Activated CD4-positive, alpha-beta T cell treated with anti-CD3 and anti-CD28 coated beads for 48 hours (primary cell): ENCODE measurements around the gene HRK.
A peak's percentile ranks its signal among the peaks of the same experiment; 100 is the strongest.

ENCODE experiments used
- DNase-seq: peaks from one replicate; pipeline ENCODE4 v3.0.0-alpha.2; 2020

The HRK gene

GRCh38 chr12:116897476-116897875, 16.2 kb upstream of the HRK start:
- no peak for DNase-seq

DNA sequence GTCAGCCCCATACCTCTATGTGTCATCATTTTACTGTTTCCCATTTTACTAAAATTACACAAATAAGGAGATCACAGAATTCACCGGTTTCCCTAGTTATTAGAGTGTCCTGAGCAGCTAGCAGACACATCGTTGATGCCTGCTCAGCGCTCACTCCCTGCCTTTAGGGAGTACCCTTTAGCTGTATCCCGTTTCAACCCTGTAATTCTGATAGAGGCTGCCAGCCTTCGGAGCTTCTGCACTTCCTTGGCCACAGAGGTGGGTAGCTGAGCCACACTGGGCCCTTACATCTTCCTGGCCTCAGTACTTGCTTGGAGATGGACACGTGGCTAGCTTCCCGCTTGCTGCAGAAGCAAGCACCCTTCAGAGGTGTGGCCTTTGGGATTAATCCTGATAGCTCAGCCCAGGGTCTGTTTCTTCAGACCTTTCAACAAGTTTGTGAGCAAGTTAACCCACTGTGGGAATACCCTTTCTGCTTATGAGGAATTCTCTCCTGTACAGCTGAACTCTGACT, 15.2 kb upstream of the HRK start:
- no peak for DNase-seq

GRCh38 chr12:116894913-116895312, 13.7 kb upstream of the HRK start:
- no peak for DNase-seq

GRCh38 chr12:116892349-116893140, 11.3 kb upstream of the HRK start:
- DNase-seq: no peak

- no peak for DNase-seq
Measured at GRCh38 chr12:116891019-116891418, 9.8 kb upstream of the HRK start.

- no peak for DNase-seq
Measured at GRCh38 chr12:116890330-116890729, 9.1 kb upstream of the HRK start.

DNA sequence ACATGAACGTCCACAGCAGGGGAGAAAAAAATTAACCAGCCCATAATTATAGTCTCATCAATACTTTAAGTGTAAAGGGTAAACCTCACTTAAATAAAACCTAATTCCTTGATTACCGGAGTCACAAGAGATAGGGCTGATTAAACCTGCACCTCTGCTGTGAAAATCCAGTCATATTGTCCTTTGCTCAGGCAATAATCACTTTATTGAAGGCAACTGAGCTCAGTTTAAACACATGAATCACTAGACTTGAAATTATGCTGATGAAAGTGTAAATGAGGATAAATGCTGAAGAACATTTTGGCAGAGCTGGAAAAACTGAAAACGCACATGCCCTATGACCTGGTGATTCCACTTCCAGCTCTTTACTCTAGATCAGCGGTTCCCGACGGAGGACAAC, 6.7 kb upstream of the HRK start:
- DNase-seq: no peak

DNA sequence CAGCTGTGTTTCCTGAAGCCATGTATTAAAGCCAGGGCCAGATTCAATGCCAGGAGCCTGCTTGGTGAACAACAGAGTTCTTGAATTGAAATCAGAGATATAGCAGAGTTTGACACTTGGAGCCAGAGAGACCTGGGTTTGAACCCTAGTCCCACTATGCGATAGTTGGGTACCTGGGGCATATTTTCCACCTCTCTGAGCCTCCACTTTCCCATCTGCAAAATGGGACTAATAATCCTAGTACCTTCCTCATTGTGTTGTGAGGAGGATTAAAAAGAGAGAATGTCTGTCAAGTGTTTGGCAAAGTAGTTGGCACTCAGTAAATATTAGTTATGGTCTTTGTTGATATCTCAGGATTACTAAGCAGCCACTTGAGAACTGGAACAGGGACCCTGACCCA, 6.0 kb upstream of the HRK start:
- no peak for DNase-seq

- no peak for DNase-seq
Measured at GRCh38 chr12:116885491-116885890, 4.2 kb upstream of the HRK start.

DNA sequence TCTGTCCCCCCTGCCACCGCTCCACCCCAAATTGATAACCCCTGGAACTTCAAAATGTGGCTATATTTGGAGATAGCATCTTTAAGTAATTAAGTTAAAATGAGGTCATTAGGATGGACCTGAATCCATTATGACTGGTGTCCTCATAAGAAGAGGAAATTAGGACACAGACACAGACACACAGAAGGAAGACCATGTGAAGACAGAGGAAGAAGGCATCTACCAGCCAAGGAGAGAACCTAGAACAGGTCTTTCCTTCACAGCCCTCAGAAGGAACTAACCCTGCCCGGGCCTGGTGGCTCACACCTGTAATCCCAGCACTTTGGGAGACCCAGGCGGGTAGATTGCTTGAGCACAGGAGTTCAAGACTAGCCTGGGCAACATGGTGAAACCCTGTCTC, 3.6 kb upstream of the HRK start:
- no peak for DNase-seq

DNA sequence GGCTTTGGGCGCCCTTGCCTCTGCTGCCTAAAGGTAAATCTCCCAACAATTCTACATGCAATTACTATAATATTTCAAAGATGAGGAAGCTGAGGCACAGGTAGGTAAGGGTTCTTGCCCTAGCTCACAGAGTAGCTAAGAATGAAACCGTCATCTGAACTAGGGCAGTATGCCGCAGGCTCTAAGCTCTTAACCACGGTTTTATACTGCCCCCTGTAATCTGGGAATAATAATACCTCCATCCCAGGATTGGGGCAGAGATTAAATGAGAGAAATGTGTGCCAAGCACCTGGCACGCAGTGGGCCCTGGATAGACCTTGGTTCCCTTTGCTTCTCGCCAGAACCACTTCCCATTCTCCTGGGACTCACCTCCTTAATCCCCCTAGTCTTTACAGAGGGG, 1.5 kb upstream of the HRK start:
- DNase-seq: no peak

DNA sequence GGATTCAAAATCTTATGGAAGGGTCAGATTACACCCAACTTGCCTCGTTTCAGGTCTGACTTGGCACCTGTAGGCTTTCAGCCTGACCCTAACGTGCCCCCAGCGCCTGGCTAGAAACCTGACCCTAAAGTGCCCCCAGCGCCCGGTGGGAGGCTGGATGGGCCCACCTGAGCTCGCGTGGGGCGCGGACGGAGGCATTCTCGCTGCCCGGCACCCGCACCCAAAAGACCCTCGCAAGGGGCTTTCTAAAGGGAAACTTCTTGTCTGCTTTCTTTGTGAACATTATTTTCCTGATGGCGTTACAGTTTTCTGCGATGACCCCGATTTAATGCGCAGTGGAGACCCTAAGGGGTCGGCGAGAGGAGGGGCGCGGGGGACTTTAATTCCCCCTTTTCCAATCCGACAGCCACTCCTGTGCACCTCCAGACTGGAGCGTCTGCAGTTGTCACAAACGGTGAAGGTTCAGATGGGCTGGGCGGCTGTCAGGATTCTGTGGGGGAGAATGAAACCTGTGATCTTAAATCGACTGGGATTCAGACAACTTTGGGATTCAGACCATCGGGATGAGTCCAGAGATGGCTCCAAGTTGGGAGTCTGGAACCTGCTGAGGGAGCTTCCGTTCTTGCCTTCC, 751 bp upstream of the HRK start:
- no peak for DNase-seq

GRCh38 chr12:116880817-116881324, 370 bp downstream of the HRK start:
- DNase-seq: peak; percentile 47

GRCh38 chr12:116880213-116880816, 926 bp downstream of the HRK start:
- no peak for DNase-seq

DNA sequence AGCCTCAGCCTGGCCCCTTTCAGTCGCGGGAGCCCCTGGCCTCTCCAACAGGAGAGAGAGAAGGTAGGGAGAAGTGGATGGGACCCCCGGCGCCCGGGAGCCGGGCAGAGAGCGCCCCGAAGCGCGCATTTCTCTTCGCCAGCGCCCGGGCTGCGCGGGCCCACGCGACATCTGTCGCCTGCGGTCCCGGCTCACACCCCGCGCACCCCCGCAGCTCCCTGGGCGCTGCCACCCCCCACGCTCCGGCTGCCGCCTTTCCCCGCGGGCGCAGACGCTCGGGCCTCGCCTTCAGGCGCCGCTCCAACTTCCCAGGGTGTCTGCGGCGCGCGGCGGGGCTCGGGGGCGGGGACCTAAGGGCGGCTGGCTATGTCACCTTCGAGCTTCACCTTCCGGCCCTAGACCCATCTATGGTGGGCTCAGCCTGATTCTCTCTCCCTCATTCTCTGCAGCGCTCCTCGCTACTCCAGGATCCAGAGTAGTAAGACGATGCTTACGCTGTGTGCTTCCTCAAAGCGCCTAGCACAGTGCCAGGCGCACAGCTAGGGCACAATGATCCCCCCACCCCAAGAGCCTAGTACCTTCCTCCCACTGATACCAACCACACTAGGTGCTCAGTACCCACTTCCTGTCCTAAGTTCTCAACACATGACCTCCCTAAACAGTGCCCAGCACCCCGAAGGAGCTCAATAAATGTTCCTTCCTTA, 1.6 kb downstream of the HRK start:
- peak; percentile 19 for DNase-seq

DNA sequence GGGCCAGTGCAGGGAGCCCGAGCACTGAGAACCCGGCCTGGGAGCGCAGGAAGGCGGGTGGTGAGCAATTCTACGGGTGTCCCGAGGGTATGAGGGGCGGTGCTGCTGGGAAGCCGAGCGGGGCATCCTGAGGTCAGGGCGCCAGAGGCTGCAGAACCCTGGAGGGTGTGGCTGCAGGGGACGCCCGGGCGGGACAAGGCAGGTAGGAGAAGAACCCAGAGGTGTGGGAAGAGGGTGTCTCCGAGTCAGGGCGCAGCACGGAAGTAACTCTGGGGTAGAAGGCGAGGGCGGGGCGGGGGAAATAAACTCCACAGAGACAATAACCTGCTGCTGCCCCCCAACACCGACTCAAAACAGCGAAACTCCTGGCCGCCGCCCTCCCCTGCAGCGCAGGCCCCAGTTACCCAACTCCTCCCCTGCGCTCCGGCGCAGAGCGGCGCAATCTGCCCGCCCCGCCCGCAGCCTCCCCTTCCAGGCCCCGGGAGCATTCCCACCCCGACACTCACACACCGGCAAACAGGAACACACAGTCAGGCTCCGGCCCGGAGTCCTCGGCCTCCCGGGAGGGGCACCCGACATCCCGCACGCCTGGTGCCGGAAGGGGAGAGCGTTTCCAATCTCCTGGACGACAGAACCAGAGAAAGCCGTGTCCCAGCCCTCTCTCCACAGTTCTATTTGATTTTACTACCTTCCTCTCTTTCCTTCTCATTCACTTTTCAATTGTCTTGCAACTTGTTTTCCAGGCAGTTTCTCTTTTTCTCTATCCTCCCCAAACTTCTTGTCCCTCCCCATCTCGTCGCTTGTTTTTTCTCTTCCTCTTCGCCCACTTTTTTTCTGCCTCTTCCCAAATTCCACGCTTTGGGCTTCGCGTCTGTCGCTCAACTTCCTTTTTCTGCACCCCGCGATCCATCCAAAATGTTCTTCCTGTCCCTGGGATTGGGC, 2.4 kb downstream of the HRK start:
- DNase-seq: peak; percentile 10

DNA sequence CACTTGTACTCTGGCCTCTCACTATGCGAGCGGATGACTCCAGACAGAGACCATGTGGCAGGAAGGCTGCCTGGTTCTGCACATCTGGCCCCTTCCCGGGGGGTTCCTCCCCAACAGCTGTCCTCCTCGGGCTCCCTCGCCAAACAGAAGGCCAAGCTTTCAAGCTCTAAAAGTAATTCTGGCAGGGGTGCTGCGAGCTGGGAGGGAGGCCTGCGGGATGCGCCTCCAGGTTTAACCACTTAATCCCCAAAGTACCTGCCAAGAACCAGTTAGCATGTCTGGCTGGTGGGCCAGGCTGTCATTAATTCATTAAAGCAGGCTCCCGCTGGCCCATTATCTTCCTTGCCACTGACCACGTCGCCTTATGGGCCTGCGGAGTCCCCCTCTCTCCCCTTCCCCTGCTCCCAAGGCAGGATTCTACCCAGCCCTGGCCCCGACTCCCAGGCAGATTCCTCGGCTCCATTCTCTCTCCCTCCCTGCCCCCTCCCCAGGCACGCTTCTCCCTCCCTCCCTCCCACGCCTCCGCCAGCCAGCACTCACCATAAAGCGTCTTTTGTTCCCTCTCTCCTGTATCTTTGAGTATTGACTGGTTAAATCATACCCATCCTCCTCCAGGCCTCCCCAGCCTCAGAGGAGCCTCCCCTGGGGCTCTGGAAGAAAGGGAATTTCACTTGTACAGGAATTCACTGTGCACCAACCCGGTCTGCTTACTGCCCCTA, 4.9 kb downstream of the HRK start:
- no peak for DNase-seq

DNA sequence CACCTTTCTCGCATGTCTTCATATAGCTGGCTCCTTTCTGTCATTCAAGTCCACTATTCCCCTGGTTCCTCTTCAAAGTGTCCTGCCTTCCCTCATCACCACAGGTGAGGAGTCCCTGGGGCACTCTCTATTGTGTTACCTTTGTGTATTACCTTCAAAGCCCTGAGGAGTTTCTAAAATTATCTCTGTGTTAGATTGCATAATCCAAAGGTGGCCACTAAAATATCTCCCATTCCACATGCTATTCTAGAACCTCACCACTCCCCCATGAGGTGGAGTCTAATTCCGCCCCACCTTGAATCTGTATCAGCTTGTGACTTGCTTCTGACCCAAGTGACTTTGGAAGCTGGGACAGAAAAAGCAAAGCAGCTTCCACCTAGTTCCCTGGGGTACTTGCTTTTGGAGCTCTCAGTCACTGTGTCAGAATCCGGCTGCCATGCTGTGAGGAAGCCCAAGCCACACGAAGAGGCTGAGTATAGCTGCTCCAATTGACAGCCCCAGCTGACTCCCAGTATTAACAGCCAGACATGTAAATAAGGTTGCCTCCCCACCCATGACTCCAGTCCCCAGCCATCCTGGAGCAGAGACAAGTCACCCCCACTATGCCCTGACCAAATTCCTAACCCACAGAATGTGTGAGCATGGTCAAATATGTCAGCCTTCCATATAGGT, 6.8 kb downstream of the HRK start:
- no peak for DNase-seq

DNA sequence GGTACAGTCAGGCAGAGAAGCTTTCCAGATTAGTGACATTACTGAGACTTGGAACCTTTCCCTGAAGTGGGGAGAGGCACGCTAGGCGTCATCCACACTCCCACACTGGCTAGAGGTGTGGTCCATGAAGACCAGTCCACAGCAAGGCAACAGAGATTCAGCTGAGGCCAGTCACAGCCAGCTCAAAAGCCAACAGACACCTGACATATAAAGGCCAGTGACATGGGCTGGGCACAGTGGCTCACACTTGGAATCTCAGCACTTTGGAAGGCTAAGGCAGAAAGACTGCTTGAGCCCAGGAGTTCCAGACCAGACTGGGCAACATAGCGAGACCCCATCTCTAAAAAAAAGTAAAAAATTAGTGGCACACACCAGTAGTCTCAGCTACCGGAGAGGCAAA, 10.9 kb downstream of the HRK start:
- no peak for DNase-seq

- no peak for DNase-seq
Measured at GRCh38 chr12:116867523-116867922, 13.7 kb downstream of the HRK start.
